ENCODE measurements around the gene EIF4G3.
"Not testable (repeated sequence)": the region's sequence is repeated elsewhere in the genome, so short reads cannot be mapped to it uniquely, and the experiment has no call there.

DNA sequence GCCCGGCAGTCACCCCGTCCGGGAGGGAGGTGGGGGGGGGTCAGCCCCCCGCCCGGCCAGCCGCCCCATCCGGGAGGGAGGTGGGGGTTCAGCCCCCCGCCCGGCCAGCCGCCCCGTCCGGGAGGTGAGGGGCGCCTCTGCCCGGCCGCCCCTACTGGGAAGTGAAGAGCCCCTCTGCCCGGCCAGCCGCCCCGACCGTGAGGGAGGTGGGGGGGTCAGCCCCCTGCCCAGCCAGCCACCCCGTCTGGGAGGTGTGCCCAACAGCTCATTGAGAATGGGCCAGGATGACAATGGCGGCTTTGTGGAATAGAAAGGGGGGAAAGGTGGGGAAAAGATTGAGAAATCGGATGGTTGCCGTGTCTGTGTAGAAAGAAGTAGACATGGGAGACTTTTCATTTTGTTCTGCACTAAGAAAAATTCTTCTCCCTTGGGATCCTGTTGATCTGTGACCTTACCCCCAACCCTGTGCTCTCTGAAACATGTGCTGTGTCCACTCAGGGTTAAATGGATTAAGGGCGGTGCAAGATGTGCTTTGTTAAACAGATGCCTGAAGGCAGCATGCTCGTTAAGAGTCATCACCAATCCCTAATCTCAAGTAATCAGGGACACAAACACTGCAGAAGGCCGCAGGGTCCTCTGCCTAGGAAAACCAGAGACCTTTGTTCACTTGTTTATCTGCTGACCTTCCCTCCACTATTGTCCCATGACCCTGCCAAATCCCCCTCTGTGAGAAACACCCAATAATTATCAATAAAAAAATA is 152.4 kb downstream of the EIF4G3 start:
- TF ChIP-seq, protein P1, sequence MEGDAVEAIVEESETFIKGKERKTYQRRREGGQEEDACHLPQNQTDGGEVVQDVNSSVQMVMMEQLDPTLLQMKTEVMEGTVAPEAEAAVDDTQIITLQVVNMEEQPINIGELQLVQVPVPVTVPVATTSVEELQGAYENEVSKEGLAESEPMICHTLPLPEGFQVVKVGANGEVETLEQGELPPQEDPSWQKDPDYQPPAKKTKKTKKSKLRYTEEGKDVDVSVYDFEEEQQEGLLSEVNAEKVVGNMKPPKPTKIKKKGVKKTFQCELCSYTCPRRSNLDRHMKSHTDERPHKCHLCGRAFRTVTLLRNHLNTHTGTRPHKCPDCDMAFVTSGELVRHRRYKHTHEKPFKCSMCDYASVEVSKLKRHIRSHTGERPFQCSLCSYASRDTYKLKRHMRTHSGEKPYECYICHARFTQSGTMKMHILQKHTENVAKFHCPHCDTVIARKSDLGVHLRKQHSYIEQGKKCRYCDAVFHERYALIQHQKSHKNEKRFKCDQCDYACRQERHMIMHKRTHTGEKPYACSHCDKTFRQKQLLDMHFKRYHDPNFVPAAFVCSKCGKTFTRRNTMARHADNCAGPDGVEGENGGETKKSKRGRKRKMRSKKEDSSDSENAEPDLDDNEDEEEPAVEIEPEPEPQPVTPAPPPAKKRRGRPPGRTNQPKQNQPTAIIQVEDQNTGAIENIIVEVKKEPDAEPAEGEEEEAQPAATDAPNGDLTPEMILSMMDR (IDR thresholded peaks at IDR 0.05), result not testable (repeated sequence)
- not testable (repeated sequence) for TF ChIP-seq POLR2A (IDR thresholded peaks at IDR 0.05); POLR2AphosphoS5 (IDR thresholded peaks at IDR 0.05; ENCODE audit: insufficient read depth in 1 of 2, low read depth in 1 of 2)
